ENCODE results near the gene TTC12. TPM values are rescaled to one million over a fixed set of nuclear protein-coding genes. Genes with fewer than 3 reads are reported as not detected.

TTC12 gene
- polyA plus RNA-seq, 1 donor = 10.8 TPM

- no peak for DNase-seq
Measured at GRCh38 chr11:113331441-113331840, 17.1 kb downstream of the TTC12 start.

- DNase-seq = no peak
Measured at GRCh38 chr11:113332023-113332422, 17.6 kb downstream of the TTC12 start.

GRCh38 chr11:113332638-113333329 lies 18.4 kb downstream of the TTC12 start:
- no peak for DNase-seq

- no peak for DNase-seq
Measured at GRCh38 chr11:113334183-113334582, 19.8 kb downstream of the TTC12 start.

GRCh38 chr11:113338730-113339129 lies 24.3 kb downstream of the TTC12 start:
- DNase-seq = no peak

GRCh38 chr11:113339929-113340589 lies 25.7 kb downstream of the TTC12 start:
- no peak for DNase-seq

GRCh38 chr11:113341388-113342165 lies 27.2 kb downstream of the TTC12 start:
- DNase-seq = no peak

GRCh38 chr11:113345978-113346377 lies 31.6 kb downstream of the TTC12 start:
- DNase-seq = no peak

GRCh38 chr11:113349528-113349927 lies 35.1 kb downstream of the TTC12 start:
- no peak for DNase-seq

GRCh38 chr11:113350336-113351067 lies 36.1 kb downstream of the TTC12 start:
- no peak for DNase-seq

- no peak for DNase-seq
Measured at GRCh38 chr11:113351068-113351450, 36.7 kb downstream of the TTC12 start.

- no peak for DNase-seq
Measured at GRCh38 chr11:113351480-113351879, 37.1 kb downstream of the TTC12 start.

- no peak for DNase-seq
Measured at GRCh38 chr11:113356203-113356602, 41.8 kb downstream of the TTC12 start.

GRCh38 chr11:113363406-113363805 lies 49.0 kb downstream of the TTC12 start:
- DNase-seq = no peak

GRCh38 chr11:113363996-113364641 lies 49.7 kb downstream of the TTC12 start:
- DNase-seq = no peak

GRCh38 chr11:113365895-113366294 lies 51.5 kb downstream of the TTC12 start:
- no peak for DNase-seq

GRCh38 chr11:113369411-113369810 lies 55.0 kb downstream of the TTC12 start:
- no peak for DNase-seq

GRCh38 chr11:113370634-113371033 lies 56.3 kb downstream of the TTC12 start:
- no peak for DNase-seq

- DNase-seq = no peak
Measured at GRCh38 chr11:113372309-113372708, 57.9 kb downstream of the TTC12 start.

GRCh38 chr11:113373306-113373705 lies 58.9 kb downstream of the TTC12 start:
- DNase-seq = no peak

- DNase-seq = no peak
Measured at GRCh38 chr11:113373981-113374560, 59.7 kb downstream of the TTC12 start.

GRCh38 chr11:113375402-113375801 lies 61.0 kb downstream of the TTC12 start:
- DNase-seq = no peak

Data from hindlimb muscle (tissue), 1 donor.